ENCODE data around the gene PRKAR2B. TPM values are rescaled to one million over a fixed set of nuclear protein-coding genes. Genes with fewer than 3 reads are reported as not detected.

PRKAR2B gene
- total RNA-seq, 1 donor from 2014 or later, result 21.8 TPM

GRCh38 chr7:107021600-107021999, 22.9 kb upstream of the PRKAR2B start:
- no peaks in the 10 kb centered on the region for H3K36me3 ChIP-seq
- H3K27ac ChIP-seq (replicated peaks), result no peak overlapping the region
- no peak overlapping the region for H3K4me3 ChIP-seq
- TF ChIP-seq CTCF (IDR thresholded peaks at IDR 0.05; ENCODE audit: borderline replicate concordance), result no peak
- intact Hi-C loops (cut with micrococcal nuclease), result no loop called here
- peaks cover 9% of the 10 kb centered on the region for H3K9me3 ChIP-seq (replicated peaks)
- H3K27me3 ChIP-seq (ENCODE audit: low read depth), result no peaks in the 10 kb centered on the region
- DNase-seq, result no peak
- no peaks in the 10 kb centered on the region for H3K4me1 ChIP-seq

- DNase-seq, result no peak
- no peak for TF ChIP-seq CTCF (IDR thresholded peaks at IDR 0.05; ENCODE audit: borderline replicate concordance)
- Histone ChIP-seq H3K4me3 (no peak overlapping the region), H3K36me3 (no peaks in the 10 kb centered on the region), H3K9me3 (replicated peaks) (peaks cover 9% of the 10 kb centered on the region), H3K27ac (replicated peaks) (no peak overlapping the region), H3K4me1 (no peaks in the 10 kb centered on the region), H3K27me3 (ENCODE audit: low read depth) (no peaks in the 10 kb centered on the region)
- intact Hi-C loops (cut with micrococcal nuclease), result no loop called here
These were observed 20.9 kb upstream of the PRKAR2B start for GRCh38 chr7:107023522-107024151.

GRCh38 chr7:107024906-107025305, 19.6 kb upstream of the PRKAR2B start:
- Histone ChIP-seq H3K36me3 (no peaks in the 10 kb centered on the region), H3K27me3 (ENCODE audit: low read depth) (no peaks in the 10 kb centered on the region), H3K27ac (replicated peaks) (no peak overlapping the region), H3K9me3 (replicated peaks) (peaks cover 9% of the 10 kb centered on the region), H3K4me1 (peaks cover 9% of the 10 kb centered on the region), H3K4me3 (no peak overlapping the region)
- TF ChIP-seq CTCF (IDR thresholded peaks at IDR 0.05; ENCODE audit: borderline replicate concordance), result no peak
- intact Hi-C loops (cut with micrococcal nuclease), result no loop called here
- no peak for DNase-seq

- peaks cover 9% of the 10 kb centered on the region for H3K9me3 ChIP-seq (replicated peaks)
- H3K4me1 ChIP-seq, result peaks cover 15% of the 10 kb centered on the region
- no peak for DNase-seq
- H3K27me3 ChIP-seq (ENCODE audit: low read depth), result no peaks in the 10 kb centered on the region
- no peak overlapping the region for H3K4me3 ChIP-seq
- H3K27ac ChIP-seq (replicated peaks), result no peak overlapping the region
- H3K36me3 ChIP-seq, result no peaks in the 10 kb centered on the region
- intact Hi-C loops (cut with micrococcal nuclease), result no loop called here
- TF ChIP-seq CTCF (IDR thresholded peaks at IDR 0.05; ENCODE audit: borderline replicate concordance), result no peak
These were observed 18.9 kb upstream of the PRKAR2B start for GRCh38 chr7:107025449-107026103.

GRCh38 chr7:107026166-107026565, 18.3 kb upstream of the PRKAR2B start:
- intact Hi-C loops (cut with micrococcal nuclease), result no loop called here
- no peak overlapping the region for H3K27ac ChIP-seq (replicated peaks)

More at GRCh38 chr7:107026166-107026565, 18.3 kb upstream of the PRKAR2B start:
- no peak overlapping the region for H3K4me3 ChIP-seq
- H3K27me3 ChIP-seq (ENCODE audit: low read depth), result no peaks in the 10 kb centered on the region
- H3K9me3 ChIP-seq (replicated peaks), result peaks cover 9% of the 10 kb centered on the region
- no peak for DNase-seq
- no peaks in the 10 kb centered on the region for H3K36me3 ChIP-seq
- H3K4me1 ChIP-seq, result peaks cover 15% of the 10 kb centered on the region
- TF ChIP-seq CTCF (IDR thresholded peaks at IDR 0.05; ENCODE audit: borderline replicate concordance), result no peak

All from left ventricle myocardium inferior (tissue), 1 donor.